Motor neuron (in vitro differentiated cells): ENCODE results near the gene TLR4. TPM values are rescaled to one million over a fixed set of nuclear protein-coding genes. Genes with fewer than 3 reads are reported as not detected.

ENCODE experiments used
- ATAC-seq, 8 experiments: fragments of 200-7000 bp; cut with Tn5 transposase; replicated peaks in 6 of 8; 2 replicates each; pipeline ENCODE4 v1.8.0; 2021; ENCODE audit warnings: mild to moderate bottlenecking in 8 of 8, moderate library complexity in 8 of 8
- H3K27ac ChIP-seq, 2 donors: fragments of 250-450 bp; sonication (Bioruptor Pico); 2 replicates each; pipeline ENCODE4 v1.9.0; 2021; ENCODE audit warnings: antibody characterized with exemption in 2 of 2, mild to moderate bottlenecking in 2 of 2, moderate library complexity in 1 of 2
- H3K4me1 ChIP-seq, 2 donors: fragments of 250-450 bp; sonication (Bioruptor Pico); replicated peaks in 1 of 2; 2 replicates each; pipeline ENCODE4 v1.6.1; 2021; ENCODE audit warnings: antibody characterized with exemption in 2 of 2, mild to moderate bottlenecking in 2 of 2, moderate library complexity in 1 of 2
- H3K4me3 ChIP-seq, 5 donors: fragments of 250-450 bp; sonication (Bioruptor Pico); 2 replicates each; pipeline ENCODE4 v1.9.0; 2021; ENCODE audit warnings: antibody characterized with exemption in 5 of 5, mild to moderate bottlenecking in 5 of 5, moderate library complexity in 4 of 5
- WGBS, 10 experiments: fragments of 450-650 bp; shearing (Covaris generic); methylation state at CpG; one replicate each; pipeline ENCODE4 v1.0.0; 2022; 5-methylcytosine and 5-hydroxymethylcytosine counted together
- in situ Hi-C, 9 experiments: fragments of 400-800 bp; cut with MboI; loops; one replicate each; pipeline ENCODE4 v1.15.0; 2021; ENCODE audit warnings: low sequenced_read_pairs in 9 of 9, low pct_unique_long_range_greater_than_20kb in 2 of 9; ENCODE audit not compliant: unreplicated experiment in 9 of 9
- total RNA-seq, 8 experiments: library from RNA; unstranded; fragments of 300-600 nt; gene quantifications; 2 replicates each; pipeline versions ENCODE4 v1.2.3 to v1.2.4, GENCODE V29; 2022

TLR4 gene
- total RNA-seq, 8 experiments from 2014 or later: 0.13 to 13.2 (median 0.76) TPM

DNA sequence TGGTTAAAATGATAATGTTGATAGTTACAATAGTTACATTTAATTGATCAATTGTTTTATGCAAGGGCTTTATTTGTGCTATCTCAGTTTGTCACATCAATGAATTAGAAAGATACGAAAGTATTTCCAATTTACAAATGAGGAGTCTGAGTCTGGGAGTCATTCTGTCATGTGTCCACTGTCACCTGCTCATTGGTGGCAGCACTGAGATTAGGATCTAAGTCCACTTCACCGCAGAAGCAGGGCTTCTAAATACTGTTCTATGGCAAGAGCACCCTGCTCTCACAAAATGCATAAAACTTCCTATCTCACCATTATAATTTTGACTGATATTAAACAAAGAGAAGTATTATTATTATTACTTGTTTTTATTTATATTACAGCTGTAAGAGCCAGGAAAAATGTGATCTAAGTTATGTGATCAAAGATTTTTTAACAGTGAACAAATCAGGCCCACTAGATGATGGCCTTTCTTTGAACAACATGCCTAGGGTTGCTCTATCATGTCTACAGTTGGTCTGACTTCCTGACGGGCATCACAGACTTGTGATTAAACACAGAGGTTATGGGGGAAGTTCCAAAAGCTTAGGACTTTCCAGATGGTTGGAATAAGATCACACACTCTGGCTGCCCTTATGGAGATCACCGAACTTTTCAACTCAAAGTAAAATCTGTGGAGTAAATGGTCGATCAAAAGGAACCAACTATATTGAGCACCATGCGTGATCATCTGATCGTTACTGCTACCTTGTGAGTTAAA lies 15.1 kb downstream of the TLR4 start:
- WGBS, 10 experiments: 31 to 96% (median 90%) methylated on average over 2 to 7 of the region's 7 CpGs
- no peak for ATAC-seq

DNA sequence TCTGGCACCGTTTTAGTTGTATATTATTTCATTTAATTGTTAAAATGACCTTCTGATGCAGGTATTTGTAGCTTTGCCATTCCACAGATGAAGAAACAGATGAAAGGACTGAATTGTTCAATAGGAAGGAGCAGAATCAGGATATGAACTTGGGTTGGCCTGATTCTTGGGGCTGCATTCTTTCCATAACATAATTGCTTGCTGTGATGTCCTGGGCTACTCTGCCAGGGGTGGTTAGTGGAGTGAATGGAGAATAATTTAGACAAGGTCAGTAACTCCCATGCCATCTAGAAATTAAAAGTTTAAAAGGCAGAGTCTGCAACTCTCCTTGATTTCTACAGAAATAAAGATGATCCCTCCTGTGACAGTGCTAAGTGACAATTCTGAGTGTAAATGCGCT lies 15.9 kb downstream of the TLR4 start:
- no peaks in the 10 kb centered on the region for H3K4me1 ChIP-seq
- 0 to 100% (median 73%) methylated on average over 1 to 2 of the region's 2 CpGs; no CpG with 5 or more reads in 1 of the 10 experiments for WGBS, 10 experiments
- H3K27ac ChIP-seq: no peak overlapping the region
- no peak overlapping the region for H3K4me3 ChIP-seq
- ATAC-seq: no peak
- in situ Hi-C loops: no loop called here

More for the DNA sequence above, 15.1 kb downstream of the TLR4 start:
- Histone ChIP-seq H3K4me3 (no peak overlapping the region), H3K27ac (no peak overlapping the region), H3K4me1 (no peaks in the 10 kb centered on the region)
- in situ Hi-C loops: no loop called here

DNA sequence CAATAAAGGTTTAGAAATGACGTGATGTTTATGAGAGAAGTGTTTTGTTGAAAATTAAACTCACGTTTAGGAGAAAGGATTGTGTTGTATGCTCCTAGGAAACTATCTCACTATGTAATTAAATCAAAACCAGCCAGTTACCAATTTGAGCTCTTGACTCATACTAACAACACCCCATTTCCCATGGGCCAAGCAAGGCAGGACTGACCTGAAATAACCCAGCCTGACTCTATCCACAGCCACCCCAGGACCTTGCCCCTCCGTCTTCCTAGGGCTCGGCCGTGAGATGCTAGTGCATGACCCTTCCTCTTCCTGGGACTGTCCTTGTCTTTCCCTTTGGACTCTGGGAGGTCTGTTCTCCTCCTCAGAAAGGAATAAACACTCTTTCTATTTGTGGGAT lies 16.4 kb downstream of the TLR4 start:
- in situ Hi-C loops: no loop called here
- no peak overlapping the region for H3K27ac ChIP-seq
- ATAC-seq: peak in 2 of 8 experiments; percentile 20 to 23
- H3K4me1 ChIP-seq: no peaks in the 10 kb centered on the region
- WGBS, 10 experiments: 0 to 93% (median 64%) methylated on average over 2 to 5 of the region's 5 CpGs; no CpG with 5 or more reads in 2 of the 10 experiments
- H3K4me3 ChIP-seq: no peak overlapping the region

DNA sequence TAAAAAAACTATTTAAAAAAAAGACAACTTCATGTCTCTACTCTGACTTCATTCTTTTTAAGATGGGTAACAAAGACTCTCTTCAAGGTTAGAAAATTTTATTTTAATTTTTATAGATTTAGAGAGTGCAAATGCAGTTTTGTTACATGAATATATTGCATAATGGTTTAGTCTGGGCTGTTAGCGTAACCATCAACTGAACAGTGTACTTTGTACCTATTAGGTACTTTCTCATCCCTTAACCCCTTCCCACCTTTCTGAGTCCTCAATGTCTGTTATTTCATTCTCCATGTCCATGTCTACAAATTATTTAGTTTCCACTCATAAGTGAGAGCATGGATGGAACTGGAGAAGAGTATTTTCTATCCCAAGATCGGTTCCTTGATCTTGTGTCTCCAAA lies 16.8 kb downstream of the TLR4 start:
- no peak overlapping the region for H3K27ac ChIP-seq
- 50 to 100% (median 71%) methylated on average over 1 to 2 of the region's 2 CpGs; no CpG with 5 or more reads in 1 of the 10 experiments for WGBS, 10 experiments
- no peak overlapping the region for H3K4me3 ChIP-seq
- ATAC-seq: no peak
- H3K4me1 ChIP-seq: no peaks in the 10 kb centered on the region
- in situ Hi-C loops: no loop called here

DNA sequence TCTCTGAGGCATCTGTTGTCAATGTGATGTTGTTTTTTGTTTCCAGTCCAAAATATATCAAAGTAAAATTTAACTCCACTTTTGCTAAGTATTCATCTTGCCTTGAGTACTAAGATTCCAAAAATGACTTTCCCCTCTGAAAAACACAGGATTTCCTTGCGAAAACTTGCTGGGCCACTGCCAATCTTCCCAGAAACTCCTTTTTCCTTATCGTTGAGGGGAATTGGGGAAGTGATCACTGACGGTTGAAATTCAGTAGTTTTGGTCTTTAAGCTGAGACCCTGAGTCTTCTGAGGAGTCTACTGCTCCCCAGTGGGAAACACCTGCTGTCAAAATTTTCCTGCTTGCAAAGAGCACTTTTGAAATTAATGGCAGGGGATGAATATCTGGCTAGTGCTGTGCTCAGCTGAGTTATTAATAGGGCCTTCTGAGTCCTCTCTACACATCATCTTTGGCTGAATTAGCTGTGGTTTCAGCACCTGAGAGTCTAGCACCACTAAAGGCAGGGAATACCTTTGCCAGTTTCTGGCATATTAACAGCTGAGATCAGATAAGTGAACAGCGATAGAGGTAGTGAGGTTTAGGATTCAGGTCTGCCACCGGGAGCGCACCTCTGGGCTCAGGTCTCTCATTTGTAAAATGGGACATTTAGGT lies 18.0 kb downstream of the TLR4 start:
- no peak overlapping the region for H3K27ac ChIP-seq
- ATAC-seq: no peak
- no peak overlapping the region for H3K4me3 ChIP-seq
- no peaks in the 10 kb centered on the region for H3K4me1 ChIP-seq
- in situ Hi-C loops: no loop called here
- WGBS, 10 experiments: 72 to 100% (median 89%) methylated on average over 1 to 6 of the region's 6 CpGs; no CpG with 5 or more reads in 1 of the 10 experiments

DNA sequence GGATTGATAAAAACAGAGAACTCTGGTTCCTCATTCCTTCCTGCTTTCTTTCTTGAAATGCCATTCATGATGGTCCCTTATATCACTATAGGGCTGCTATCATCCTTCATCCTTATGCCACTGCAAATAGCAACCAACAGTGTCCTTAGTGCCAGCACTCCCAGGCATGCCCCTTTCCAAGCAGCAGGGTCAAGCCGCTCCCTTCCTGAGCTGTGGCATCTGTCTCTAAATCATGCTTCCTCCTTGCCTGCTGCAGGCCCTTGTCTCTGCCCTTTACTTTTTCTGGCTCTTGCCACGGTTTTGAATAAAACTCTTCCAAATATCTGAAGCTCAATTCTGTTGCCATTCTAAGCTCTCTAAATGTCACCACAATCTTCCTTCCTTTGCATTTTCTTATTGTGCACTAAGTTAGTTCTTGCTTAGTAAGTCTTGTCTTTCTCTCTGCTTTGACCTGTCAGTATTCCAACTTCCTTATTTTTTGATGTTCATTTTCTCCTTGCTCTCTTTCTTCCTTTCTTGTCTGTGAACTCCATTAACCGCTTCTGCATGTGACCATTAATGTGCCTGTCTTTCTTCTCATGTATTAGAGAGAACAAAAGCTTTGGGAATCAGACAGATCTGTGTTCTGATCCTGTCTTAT lies 19.9 kb downstream of the TLR4 start:
- no peak overlapping the region for H3K4me3 ChIP-seq
- no peaks in the 10 kb centered on the region for H3K4me1 ChIP-seq
- H3K27ac ChIP-seq: no peak overlapping the region
- in situ Hi-C loops: no loop called here
- ATAC-seq: peak in 1 of 8 experiments; percentile 45
- 33 to 83% (median 60%) methylated on average over 1 to 3 of the region's 3 CpGs for WGBS, 10 experiments

DNA sequence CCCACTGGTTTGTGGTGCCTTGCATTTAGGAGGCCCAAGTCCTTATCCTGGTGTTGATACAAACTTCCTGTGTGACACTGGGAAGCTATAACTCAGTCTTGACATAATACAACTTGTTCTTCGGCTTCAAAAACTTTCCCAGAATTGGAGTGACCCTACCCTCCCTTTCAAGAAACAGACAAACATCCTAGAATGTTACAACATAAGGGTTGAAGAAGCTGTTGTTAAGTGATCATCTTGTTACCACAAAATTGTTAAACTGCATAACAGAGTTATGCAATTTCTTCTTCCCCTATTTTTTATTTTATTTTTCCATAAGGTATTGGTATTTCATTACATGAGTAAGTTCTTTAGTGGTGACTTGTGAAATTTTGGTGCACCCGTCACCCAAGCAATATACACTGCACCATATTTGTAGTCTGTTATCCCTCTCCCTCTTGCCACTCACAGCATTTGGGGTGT lies 21.3 kb downstream of the TLR4 start:
- ATAC-seq: peak in 1 of 8 experiments; percentile 71
- 0 to 100% (median 54%) methylated on average over 1 to 2 of the region's 2 CpGs; no CpG with 5 or more reads in 2 of the 10 experiments for WGBS, 10 experiments
- no peak overlapping the region for H3K4me3 ChIP-seq
- H3K27ac ChIP-seq: no peak overlapping the region
- H3K4me1 ChIP-seq: peaks cover 0 to 2% of the 10 kb centered on the region in 2 donors
- in situ Hi-C loops: no loop called here

DNA sequence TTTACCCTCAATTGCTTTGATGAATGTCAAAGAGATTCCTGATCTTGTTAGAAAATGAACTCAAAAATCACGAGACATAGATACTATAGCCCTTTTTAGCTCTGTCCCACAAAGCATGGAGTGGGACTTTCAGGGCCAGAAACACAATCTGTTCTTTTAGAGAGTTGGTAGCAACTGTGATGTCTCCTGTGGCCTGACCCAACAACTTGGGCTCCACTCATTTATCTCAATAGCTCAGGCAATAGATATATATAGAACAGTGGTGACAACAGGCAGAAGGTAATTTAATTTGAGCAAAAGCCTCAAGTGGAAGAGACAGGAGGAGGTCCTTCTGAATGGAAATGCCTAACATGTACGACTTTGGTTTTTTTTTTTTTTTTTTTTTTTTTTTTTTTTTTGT lies 25.2 kb downstream of the TLR4 start:
- H3K4me1 ChIP-seq: peaks cover 8 to 18% of the 10 kb centered on the region in 2 donors
- WGBS, 10 experiments: 36 to 100% (median 75%) methylated on average over 1 to 2 of the region's 2 CpGs; no CpG with 5 or more reads in 3 of the 10 experiments
- H3K4me3 ChIP-seq: no peak overlapping the region
- ATAC-seq: no peak
- H3K27ac ChIP-seq: no peak overlapping the region
- in situ Hi-C loops: no loop called here

DNA sequence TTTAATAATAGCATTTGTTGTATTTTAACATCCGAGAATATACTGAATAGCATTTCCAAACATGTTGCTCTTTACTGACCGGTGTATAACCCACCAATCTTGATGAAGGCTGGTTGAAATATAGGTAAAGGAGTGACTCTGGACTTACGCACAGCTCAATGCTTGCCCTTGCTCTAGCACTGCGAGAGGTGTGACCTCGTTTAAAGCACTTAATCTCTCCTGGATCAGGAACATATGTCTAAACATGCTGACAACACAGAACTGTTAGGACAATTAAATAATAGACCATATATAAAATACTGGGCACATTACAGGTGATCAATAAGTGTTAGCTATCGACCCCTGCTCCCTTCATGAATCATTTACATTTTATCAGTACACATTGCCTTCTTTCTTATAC lies 28.3 kb downstream of the TLR4 start:
- H3K4me1 ChIP-seq: peaks cover 16 to 23% of the 10 kb centered on the region in 2 donors
- no peak overlapping the region for H3K27ac ChIP-seq
- WGBS, 10 experiments: 29 to 100% (median 55%) methylated on average over 1 to 6 of the region's 6 CpGs; no CpG with 5 or more reads in 1 of the 10 experiments
- in situ Hi-C loops: no loop called here
- peak in 5 of 8 experiments; percentile 48 to 93 (median 51) for ATAC-seq
- H3K4me3 ChIP-seq: no peak overlapping the region

DNA sequence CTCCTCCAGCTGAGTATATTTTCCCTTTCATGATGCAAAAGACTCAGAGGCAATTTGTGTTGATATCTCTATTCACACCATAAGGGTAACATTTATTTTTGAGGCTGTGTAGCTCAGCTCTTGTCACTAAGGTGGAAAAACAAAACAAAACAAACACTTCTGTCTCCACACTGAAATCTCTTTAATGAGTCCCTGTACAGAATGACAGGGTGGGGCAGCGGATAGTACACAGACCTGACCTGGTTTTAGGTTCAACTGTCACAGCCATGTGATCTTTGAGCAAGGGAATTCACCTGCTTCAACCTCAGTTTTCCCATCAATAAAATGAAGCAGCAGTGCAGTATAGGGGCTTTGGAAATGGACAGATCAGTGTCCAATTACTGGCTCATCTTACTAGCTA lies 29.3 kb downstream of the TLR4 start:
- peaks cover 25 to 32% of the 10 kb centered on the region in 2 donors for H3K4me1 ChIP-seq
- 33 to 100% (median 88%) methylated on average over 1 of the region's 1 CpG; no CpG with 5 or more reads in 5 of the 10 experiments for WGBS, 10 experiments
- no peak overlapping the region for H3K4me3 ChIP-seq
- no peak for ATAC-seq
- H3K27ac ChIP-seq: no peak overlapping the region
- in situ Hi-C loops: no loop called here

DNA sequence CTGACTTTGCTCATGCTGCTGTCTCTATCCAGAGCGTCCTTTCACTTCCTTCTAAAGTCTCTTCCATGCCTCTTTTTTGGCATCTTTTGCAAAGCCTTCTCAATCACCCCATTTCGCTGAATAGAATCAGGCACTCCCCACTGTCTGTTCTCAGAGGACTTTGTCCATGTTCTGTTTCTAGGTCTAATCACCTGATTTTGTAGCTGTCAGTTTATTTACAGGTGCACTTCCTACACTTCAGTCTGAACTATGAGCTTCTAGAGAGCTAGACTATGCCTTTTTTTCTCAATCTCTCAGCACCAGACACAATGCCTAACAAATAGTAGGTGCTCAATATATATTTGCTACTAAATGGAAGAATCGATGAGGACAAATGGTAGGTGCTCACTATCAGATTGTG lies 29.9 kb downstream of the TLR4 start:
- Histone ChIP-seq H3K4me3 (no peak overlapping the region), H3K4me1 (peaks cover 31 to 39% of the 10 kb centered on the region in 2 donors), H3K27ac (no peak overlapping the region)
- 37 to 100% (median 83%) methylated on average over 2 to 3 of the region's 3 CpGs for WGBS, 10 experiments
- no peak for ATAC-seq
- in situ Hi-C loops: no loop called here

DNA sequence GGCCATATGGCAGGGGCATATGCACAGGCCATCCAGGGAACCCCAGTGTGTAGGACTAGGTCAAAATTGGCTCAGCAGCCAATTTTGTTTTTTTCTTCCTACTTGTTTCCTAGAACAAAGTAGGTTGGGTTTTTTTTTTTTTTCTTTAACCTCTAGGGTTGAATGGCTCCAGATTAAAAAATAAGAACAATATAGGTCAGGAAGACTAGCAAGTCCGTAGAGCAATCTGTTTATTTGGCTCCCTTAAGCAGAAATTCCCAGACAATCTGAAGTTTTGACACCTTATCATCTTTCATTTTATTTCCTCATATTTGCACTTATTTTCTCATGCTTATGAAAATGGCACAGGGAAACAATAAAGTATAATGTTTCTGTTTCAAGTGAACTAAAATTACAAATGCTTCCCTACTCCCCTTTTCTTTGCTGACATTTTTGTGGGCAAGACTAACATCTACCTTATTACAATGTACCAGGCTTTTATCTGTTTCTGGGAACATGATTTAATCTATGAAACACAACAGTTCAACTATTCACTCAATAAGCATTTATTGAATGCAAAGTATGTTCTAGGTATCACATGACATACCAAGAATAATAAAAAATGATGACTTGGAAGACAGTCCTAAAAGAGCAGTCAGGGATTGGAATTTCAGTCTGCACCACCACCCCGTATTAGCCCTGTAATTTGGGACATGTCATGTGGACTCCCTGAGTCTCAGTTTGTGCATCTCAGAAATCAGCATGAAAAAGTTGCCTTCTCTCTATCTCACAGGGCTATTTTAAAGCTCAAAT lies 30.5 kb downstream of the TLR4 start:
- 14 to 100% (median 89%) methylated on average over 1 to 2 of the region's 2 CpGs; no CpG with 5 or more reads in 2 of the 10 experiments for WGBS, 10 experiments
- H3K4me3 ChIP-seq: no peak overlapping the region

More for the DNA sequence above, 30.5 kb downstream of the TLR4 start:
- in situ Hi-C loops: no loop called here
- ATAC-seq: peak in 1 of 8 experiments; percentile 32
- H3K27ac ChIP-seq: no peak overlapping the region
- H3K4me1 ChIP-seq: peaks cover 37 to 45% of the 10 kb centered on the region in 2 donors
